HCEC 1CT (cell line): ENCODE measurements around the gene UNKL.
"Not testable (repeated sequence)": the region's sequence is repeated elsewhere in the genome, so short reads cannot be mapped to it uniquely, and the experiment has no call there.

Experiments used
- DNase-seq: peaks from one replicate; pipeline ENCODE4 v3.0.0-alpha.2; 2017

The UNKL gene

GRCh38 chr16:1333854-1334700 is 80.4 kb downstream of the UNKL start:
- no peak for DNase-seq

- no peak for DNase-seq
These were observed 81.2 kb downstream of the UNKL start, which contains the start of gene BAIAP3 for GRCh38 chr16:1333149-1333812. BAIAP3 (plus strand) TSS chr16:1333645; CDS start chr16:1338550, 4,905 bp downstream.

GRCh38 chr16:1332618-1333148 is 81.8 kb downstream of the UNKL start:
- DNase-seq, result no peak

GRCh38 chr16:1331712-1332617 is 82.5 kb downstream of the UNKL start:
- DNase-seq, result peak; percentile 39

- no peak for DNase-seq
These were observed 83.4 kb downstream of the UNKL start for GRCh38 chr16:1330931-1331711.

GRCh38 chr16:1330260-1330914 is 84.1 kb downstream of the UNKL start:
- no peak for DNase-seq

- not testable (repeated sequence) for DNase-seq
These were observed 85.5 kb downstream of the UNKL start for GRCh38 chr16:1328961-1329360.

GRCh38 chr16:1328136-1328535 is 86.4 kb downstream of the UNKL start:
- DNase-seq, result not testable (repeated sequence)

GRCh38 chr16:1327619-1327947 is 86.9 kb downstream of the UNKL start:
- no peak for DNase-seq

GRCh38 chr16:1326946-1327618 is 87.4 kb downstream of the UNKL start:
- DNase-seq, result no peak

GRCh38 chr16:1326391-1326790 is 88.1 kb downstream of the UNKL start:
- no peak for DNase-seq

- DNase-seq, result no peak
These were observed 88.7 kb downstream of the UNKL start for GRCh38 chr16:1325673-1326371.

GRCh38 chr16:1325261-1325660 is 89.2 kb downstream of the UNKL start:
- no peak for DNase-seq

- no peak for DNase-seq
These were observed 90.1 kb downstream of the UNKL start for GRCh38 chr16:1324286-1324826.

- no peak for DNase-seq
These were observed 90.9 kb downstream of the UNKL start for GRCh38 chr16:1323296-1324239.

- DNase-seq, result no peak
These were observed 92.1 kb downstream of the UNKL start for GRCh38 chr16:1322407-1322806.

- no peak for DNase-seq
These were observed 93.8 kb downstream of the UNKL start for GRCh38 chr16:1320658-1321240.

- DNase-seq, result no peak
These were observed 94.4 kb downstream of the UNKL start for GRCh38 chr16:1320097-1320496.
